ENCODE results near the gene MYL7.
"Not testable (repeated sequence)": the region's sequence is repeated elsewhere in the genome, so short reads cannot be mapped to it uniquely, and the experiment has no call there.

MYL7 gene

GRCh38 chr7:44138698-44139097 is 2.4 kb downstream of the MYL7 start:
- H3K9me3 ChIP-seq (ENCODE audit: control insufficient read depth, insufficient read depth, low read length) = no peaks in the 10 kb centered on the region
- H3K9ac ChIP-seq (ENCODE audit: low read depth, low read length) = no peak overlapping the region
- peaks cover 8% of the 10 kb centered on the region; the same call in 1 of the 2 replicates for H3K4me1 ChIP-seq (ENCODE audit: insufficient read depth, low read length)
- H3K36me3 ChIP-seq (ENCODE audit: insufficient read depth, low read length) = no peaks in the 10 kb centered on the region

- Histone ChIP-seq H3K9ac (ENCODE audit: low read depth, low read length) (no peak overlapping the region), H3K36me3 (ENCODE audit: insufficient read depth, low read length) (no peaks in the 10 kb centered on the region), H3K4me1 (ENCODE audit: insufficient read depth, low read length) (peaks cover 13% of the 10 kb centered on the region; the same call in 1 of the 2 replicates), H3K9me3 (ENCODE audit: control insufficient read depth, insufficient read depth, low read length) (no peaks in the 10 kb centered on the region)
Measured at GRCh38 chr7:44136731-44137130, 4.4 kb downstream of the MYL7 start.

- Histone ChIP-seq H3K9ac (ENCODE audit: low read depth, low read length) (no peak overlapping the region), H3K9me3 (ENCODE audit: control insufficient read depth, insufficient read depth, low read length) (no peaks in the 10 kb centered on the region)
Measured at GRCh38 chr7:44134943-44135628, 6.0 kb downstream of the MYL7 start.

GRCh38 chr7:44133295-44133694 is 7.8 kb downstream of the MYL7 start:
- 0 out of 2 replicates have a peak, but pooled peaks cover 5% of the 10 kb centered on the region for H3K4me1 ChIP-seq (ENCODE audit: insufficient read depth, low read length)

More at GRCh38 chr7:44134943-44135628, 6.0 kb downstream of the MYL7 start:
- H3K4me1 ChIP-seq (ENCODE audit: insufficient read depth, low read length) = 0 out of 2 replicates have a peak, but pooled peaks cover 5% of the 10 kb centered on the region
- H3K36me3 ChIP-seq (ENCODE audit: insufficient read depth, low read length) = no peaks in the 10 kb centered on the region

GRCh38 chr7:44132039-44132438 is 9.1 kb downstream of the MYL7 start:
- Histone ChIP-seq H3K9ac (ENCODE audit: low read depth, low read length) (no peak overlapping the region), H3K4me1 (ENCODE audit: insufficient read depth, low read length) (0 out of 2 replicates have a peak, but pooled peaks cover 5% of the 10 kb centered on the region), H3K9me3 (ENCODE audit: control insufficient read depth, insufficient read depth, low read length) (no peaks in the 10 kb centered on the region), H3K36me3 (ENCODE audit: insufficient read depth, low read length) (no peaks in the 10 kb centered on the region)

More at GRCh38 chr7:44133295-44133694, 7.8 kb downstream of the MYL7 start:
- H3K9ac ChIP-seq (ENCODE audit: low read depth, low read length) = no peak overlapping the region
- H3K9me3 ChIP-seq (ENCODE audit: control insufficient read depth, insufficient read depth, low read length) = no peaks in the 10 kb centered on the region
- no peaks in the 10 kb centered on the region for H3K36me3 ChIP-seq (ENCODE audit: insufficient read depth, low read length)

- Histone ChIP-seq H3K36me3 (ENCODE audit: insufficient read depth, low read length) (no peaks in the 10 kb centered on the region), H3K9me3 (ENCODE audit: control insufficient read depth, insufficient read depth, low read length) (no peaks in the 10 kb centered on the region), H3K9ac (ENCODE audit: low read depth, low read length) (no peak overlapping the region), H3K4me1 (ENCODE audit: insufficient read depth, low read length) (0 out of 2 replicates have a peak, but pooled peaks cover 5% of the 10 kb centered on the region)
Measured at GRCh38 chr7:44131173-44132029, 9.7 kb downstream of the MYL7 start.

- Histone ChIP-seq H3K9me3 (ENCODE audit: control insufficient read depth, insufficient read depth, low read length) (no peaks in the 10 kb centered on the region), H3K36me3 (ENCODE audit: insufficient read depth, low read length) (no peaks in the 10 kb centered on the region), H3K9ac (ENCODE audit: low read depth, low read length) (no peak overlapping the region), H3K4me1 (ENCODE audit: insufficient read depth, low read length) (0 out of 2 replicates have a peak, but pooled peaks cover 5% of the 10 kb centered on the region)
Measured at GRCh38 chr7:44128721-44129582, 12.2 kb downstream of the MYL7 start.

GRCh38 chr7:44127161-44127560 is 14.0 kb downstream of the MYL7 start:
- Histone ChIP-seq H3K36me3 (ENCODE audit: insufficient read depth, low read length) (no peaks in the 10 kb centered on the region), H3K9me3 (ENCODE audit: control insufficient read depth, insufficient read depth, low read length) (no peaks in the 10 kb centered on the region), H3K9ac (ENCODE audit: low read depth, low read length) (no peak overlapping the region), H3K4me1 (ENCODE audit: insufficient read depth, low read length) (no peaks in the 10 kb centered on the region)

- not testable (repeated sequence) for H3K36me3 ChIP-seq (ENCODE audit: insufficient read depth, low read length); H3K9me3 ChIP-seq (ENCODE audit: control insufficient read depth, insufficient read depth, low read length); H3K4me1 ChIP-seq (ENCODE audit: insufficient read depth, low read length); H3K9ac ChIP-seq (ENCODE audit: low read depth, low read length)
Measured at GRCh38 chr7:44126574-44126973, 14.6 kb downstream of the MYL7 start.

GRCh38 chr7:44124822-44125202 is 16.3 kb downstream of the MYL7 start:
- H3K9ac ChIP-seq (ENCODE audit: low read depth, low read length) = no peak overlapping the region
- no peaks in the 10 kb centered on the region for H3K4me1 ChIP-seq (ENCODE audit: insufficient read depth, low read length)
- peaks cover 8% of the 10 kb centered on the region; the same call in 1 of the 2 replicates for H3K36me3 ChIP-seq (ENCODE audit: insufficient read depth, low read length)
- no peaks in the 10 kb centered on the region for H3K9me3 ChIP-seq (ENCODE audit: control insufficient read depth, insufficient read depth, low read length)

- Histone ChIP-seq H3K36me3 (ENCODE audit: insufficient read depth, low read length) (peaks cover 8% of the 10 kb centered on the region; the same call in 1 of the 2 replicates), H3K9me3 (ENCODE audit: control insufficient read depth, insufficient read depth, low read length) (no peaks in the 10 kb centered on the region), H3K9ac (ENCODE audit: low read depth, low read length) (peak within 1 kb of the TSS; percentile 85), H3K4me1 (ENCODE audit: insufficient read depth, low read length) (no peaks in the 10 kb centered on the region)
Measured at GRCh38 chr7:44123190-44124003, 17.7 kb downstream of the MYL7 start, which contains the start of gene POLD2. POLD2 (minus strand) TSS chr7:44123548; CDS start chr7:44122053, 1,495 bp downstream.

GRCh38 chr7:44122529-44122928 is 18.6 kb downstream of the MYL7 start:
- no peaks in the 10 kb centered on the region for H3K9me3 ChIP-seq (ENCODE audit: control insufficient read depth, insufficient read depth, low read length)
- H3K4me1 ChIP-seq (ENCODE audit: insufficient read depth, low read length) = no peaks in the 10 kb centered on the region

GRCh38 chr7:44121761-44122420 is 19.2 kb downstream of the MYL7 start:
- no peak overlapping the region for H3K9ac ChIP-seq (ENCODE audit: low read depth, low read length)

More at GRCh38 chr7:44122529-44122928, 18.6 kb downstream of the MYL7 start:
- Histone ChIP-seq H3K36me3 (ENCODE audit: insufficient read depth, low read length) (peaks cover 10% of the 10 kb centered on the region; the same call in 1 of the 2 replicates), H3K9ac (ENCODE audit: low read depth, low read length) (peak overlapping the region; percentile 85)

More at GRCh38 chr7:44121761-44122420, 19.2 kb downstream of the MYL7 start:
- Histone ChIP-seq H3K9me3 (ENCODE audit: control insufficient read depth, insufficient read depth, low read length) (no peaks in the 10 kb centered on the region), H3K4me1 (ENCODE audit: insufficient read depth, low read length) (no peaks in the 10 kb centered on the region), H3K36me3 (ENCODE audit: insufficient read depth, low read length) (peaks cover 14% of the 10 kb centered on the region; the same call in 1 of the 2 replicates)

Measured in ES-I3 (cell line).